Measurements from ENCODE around the gene IFRD1. TPM values are rescaled to one million over a fixed set of nuclear protein-coding genes. Genes with fewer than 3 reads are reported as not detected.

IFRD1 gene
- total RNA-seq, 1 experiment from 2014 or later = 67.8 TPM

DNA sequence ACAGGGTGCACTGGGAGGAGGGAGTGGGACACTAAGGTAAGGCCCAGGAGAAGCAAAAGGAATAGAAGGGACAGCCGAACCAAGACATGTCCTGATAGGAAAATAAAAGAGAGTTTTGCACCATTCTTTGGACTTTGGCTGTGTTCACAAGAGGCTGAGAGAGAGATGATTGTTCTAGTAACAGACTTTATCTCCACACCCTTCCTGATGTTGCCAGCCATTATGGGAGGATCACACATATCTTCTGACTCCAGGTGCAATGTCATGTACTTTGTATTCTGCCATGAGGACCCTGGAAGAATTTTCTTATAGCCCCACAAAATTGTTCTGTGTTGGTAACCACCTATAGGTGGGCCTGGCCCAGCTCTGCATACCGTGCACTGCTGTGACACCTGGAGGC, 41.9 kb downstream of the IFRD1 start:
- H3K4ac ChIP-seq (ENCODE audit: low read depth, low read length) = no peak overlapping the region
- WGBS (ENCODE audit: extremely low coverage, insufficient read length, low lambda C conversion rate) = no CpG with 5 or more reads among the region's 2 CpGs
- H3K18ac ChIP-seq (ENCODE audit: insufficient read length, low read depth, low read length) = no peak overlapping the region
- Mint-ChIP-seq H3K27ac (no peak overlapping the region), H3K9me3 (no peaks in the 10 kb centered on the region), H3K4me3 (no peak overlapping the region), H3K27me3 (ENCODE audit: low read depth) (no peaks in the 10 kb centered on the region), H3K4me1 (0 out of 4 replicates have a peak, but pooled peaks cover 2 to 3% of the 10 kb centered on the region in 2 experiments), H3K36me3 (ENCODE audit: insufficient read depth in 1 of 3, low read depth in 3 of 3) (peaks cover 0 to 5% (median 0%) of the 10 kb centered on the region in 3 experiments; a peak in 1 of 7 replicates)
- no peaks in the 10 kb centered on the region for H4K20me1 ChIP-seq (ENCODE audit: control insufficient read depth, insufficient read depth, insufficient read length)
- no peak overlapping the region for H2AFZ ChIP-seq (ENCODE audit: low read length)
- H4K91ac ChIP-seq (ENCODE audit: insufficient read length, low read depth, low read length) = no peak overlapping the region
- DNase-seq = no peak
- no peaks in the 10 kb centered on the region for H3K23me2 ChIP-seq (ENCODE audit: insufficient read length, low read depth, low read length, poor library complexity, severe bottlenecking)
- no peak overlapping the region for H2BK20ac ChIP-seq (ENCODE audit: low read depth, low read length, poor library complexity, severe bottlenecking)
- no peaks in the 10 kb centered on the region for H3K79me2 ChIP-seq (ENCODE audit: insufficient read depth, low read length)
- no peaks in the 10 kb centered on the region for H3K4me1 ChIP-seq (ENCODE audit: insufficient read depth, low read length)
- H2BK12ac ChIP-seq (ENCODE audit: insufficient read length, low read depth, low read length) = no peak overlapping the region
- no peak overlapping the region for H3T11ph ChIP-seq (ENCODE audit: low read length)
- H3K27me3 ChIP-seq (ENCODE audit: insufficient read depth, low read length) = no peaks in the 10 kb centered on the region
- no peak overlapping the region for H3K56ac ChIP-seq (ENCODE audit: insufficient read length, low read depth, low read length)
- H3K14ac ChIP-seq (ENCODE audit: insufficient read depth, low read length) = no peak overlapping the region; the same call in 1 of the 2 replicates
- H3K4me2 ChIP-seq (ENCODE audit: insufficient read depth, insufficient read length, low read length) = no peak overlapping the region
- no peak overlapping the region for H4K8ac ChIP-seq (replicated peaks; ENCODE audit: insufficient read length, low read depth, low read length)
- no peaks in the 10 kb centered on the region for H3K9me3 ChIP-seq (ENCODE audit: control insufficient read depth, low read depth, low read length)
- H2AK5ac ChIP-seq (ENCODE audit: insufficient read length, low read length) = no peak overlapping the region
- H3K23ac ChIP-seq (ENCODE audit: insufficient read length, low read depth, low read length) = no peak overlapping the region
- no peak overlapping the region for H2BK15ac ChIP-seq (ENCODE audit: low read depth, low read length)
- TF ChIP-seq, protein P1, sequence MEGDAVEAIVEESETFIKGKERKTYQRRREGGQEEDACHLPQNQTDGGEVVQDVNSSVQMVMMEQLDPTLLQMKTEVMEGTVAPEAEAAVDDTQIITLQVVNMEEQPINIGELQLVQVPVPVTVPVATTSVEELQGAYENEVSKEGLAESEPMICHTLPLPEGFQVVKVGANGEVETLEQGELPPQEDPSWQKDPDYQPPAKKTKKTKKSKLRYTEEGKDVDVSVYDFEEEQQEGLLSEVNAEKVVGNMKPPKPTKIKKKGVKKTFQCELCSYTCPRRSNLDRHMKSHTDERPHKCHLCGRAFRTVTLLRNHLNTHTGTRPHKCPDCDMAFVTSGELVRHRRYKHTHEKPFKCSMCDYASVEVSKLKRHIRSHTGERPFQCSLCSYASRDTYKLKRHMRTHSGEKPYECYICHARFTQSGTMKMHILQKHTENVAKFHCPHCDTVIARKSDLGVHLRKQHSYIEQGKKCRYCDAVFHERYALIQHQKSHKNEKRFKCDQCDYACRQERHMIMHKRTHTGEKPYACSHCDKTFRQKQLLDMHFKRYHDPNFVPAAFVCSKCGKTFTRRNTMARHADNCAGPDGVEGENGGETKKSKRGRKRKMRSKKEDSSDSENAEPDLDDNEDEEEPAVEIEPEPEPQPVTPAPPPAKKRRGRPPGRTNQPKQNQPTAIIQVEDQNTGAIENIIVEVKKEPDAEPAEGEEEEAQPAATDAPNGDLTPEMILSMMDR (conservative IDR thresholded peaks at IDR 0.05) = no peak
- H2BK5ac ChIP-seq (ENCODE audit: insufficient read length, low read length) = no peak overlapping the region
- no peak overlapping the region for H3K9ac ChIP-seq (ENCODE audit: extremely low read depth, insufficient read length, low read length)
- no peak overlapping the region for H3K27ac ChIP-seq (ENCODE audit: insufficient read length, low read depth, low read length)
- H4K5ac ChIP-seq (ENCODE audit: insufficient read length, low read depth, low read length) = no peak overlapping the region
- H2BK120ac ChIP-seq (ENCODE audit: low read depth, low read length, poor library complexity, severe bottlenecking) = no peak overlapping the region
- no peaks in the 10 kb centered on the region for H3K79me1 ChIP-seq (ENCODE audit: insufficient read depth, low read depth, low read length, poor library complexity, severe bottlenecking)
